Liver (tissue), 9 donors: ENCODE results near the gene LEF1. TPM values are rescaled to one million over a fixed set of nuclear protein-coding genes. Genes with fewer than 3 reads are reported as not detected.

ENCODE experiments used
- DNase-seq: peaks from one replicate; pipeline ENCODE4 v3.0.0-alpha.2; 2017; ENCODE audit warnings: low spot score
- H3K27ac ChIP-seq, 2 donors: one replicate each; pipeline ENCODE4 v1.7.0; 2013; ENCODE audit warnings: inconsistent platforms in 2 of 2, low read length in 2 of 2, control low read depth in 1 of 2, low read depth in 1 of 2, mild to moderate bottlenecking in 1 of 2
- H3K27me3 ChIP-seq, 4 donors: one replicate each; pipeline versions ENCODE4 v1.6.1 to v1.7.0; 2013; ENCODE audit warnings: low read length in 3 of 4, inconsistent platforms in 1 of 4, mild to moderate bottlenecking in 1 of 4, moderate library complexity in 1 of 4; ENCODE audit not compliant: control insufficient read depth in 4 of 4, insufficient read depth in 4 of 4
- H3K36me3 ChIP-seq, 4 donors: one replicate each; pipeline versions ENCODE4 v1.6.1 to v1.7.0; 2013; ENCODE audit warnings: low read length in 3 of 4, mild to moderate bottlenecking in 3 of 4, low read depth in 1 of 4, moderate library complexity in 1 of 4; ENCODE audit not compliant: control insufficient read depth in 4 of 4, insufficient read depth in 3 of 4
- H3K4me1 ChIP-seq, 4 donors: one replicate each; pipeline versions ENCODE4 v1.6.1 to v1.7.0; 2013; ENCODE audit warnings: low read length in 3 of 4, mild to moderate bottlenecking in 3 of 4, moderate library complexity in 1 of 4; ENCODE audit not compliant: control insufficient read depth in 4 of 4, insufficient read depth in 4 of 4
- H3K4me3 ChIP-seq, 3 donors: one replicate each; pipeline versions ENCODE4 v1.6.1 to v1.7.0; 2013; ENCODE audit warnings: low read length in 3 of 3, control low read depth in 1 of 3, low read depth in 1 of 3, mild to moderate bottlenecking in 1 of 3
- H3K9ac ChIP-seq, 2 donors: one replicate each; pipeline ENCODE4 v1.7.0; 2013; ENCODE audit warnings: low read length in 2 of 2, mild to moderate bottlenecking in 2 of 2, moderate library complexity in 2 of 2, control low read depth in 1 of 2, low read depth in 1 of 2
- H3K9me3 ChIP-seq, 4 donors: one replicate each; pipeline versions ENCODE4 v1.6.1 to v1.7.0; 2013; ENCODE audit warnings: low read length in 3 of 4; ENCODE audit not compliant: control insufficient read depth in 4 of 4
- EGR1 ChIP-seq, 2 donors: IDR thresholded peaks; 2 replicates each; pipeline ENCODE4 v1.6.1; 2016 to 2018; ENCODE audit warnings: antibody characterized with exemption in 2 of 2, low read depth in 2 of 2
- FOXA2 ChIP-seq: IDR thresholded peaks from 2 replicates; pipeline ENCODE4 v1.6.1; 2016; ENCODE audit warnings: antibody characterized with exemption
- HNF4G ChIP-seq: IDR thresholded peaks from 2 replicates; pipeline ENCODE4 v1.6.1; 2016; ENCODE audit warnings: antibody characterized with exemption
- JUND ChIP-seq, 2 donors: IDR thresholded peaks; 2 replicates each; pipeline ENCODE4 v1.6.1; 2016; ENCODE audit warnings: antibody characterized with exemption in 2 of 2
- RAD21 ChIP-seq, 2 donors: IDR thresholded peaks; 2 replicates each; pipeline ENCODE4 v1.6.1; 2016; ENCODE audit warnings: antibody characterized with exemption in 2 of 2, mild to moderate bottlenecking in 2 of 2
- RXRA ChIP-seq, 2 donors: IDR thresholded peaks; 2 replicates each; pipeline ENCODE4 v1.6.1; 2017 to 2018; ENCODE audit warnings: antibody characterized with exemption in 2 of 2, mild to moderate bottlenecking in 1 of 2
- TAF1 ChIP-seq: conservative IDR thresholded peaks from 2 replicates; pipeline ENCODE4 v1.6.1; 2016; ENCODE audit warnings: antibody characterized with exemption, mild to moderate bottlenecking
- WGBS: extraction: QIAGEN DNeasy Blood & Tissue Kit; methylation state at CpG from one replicate; pipeline ENCODE4 v1.1.7; 2013; 5-methylcytosine and 5-hydroxymethylcytosine counted together
- polyA plus RNA-seq, 2 donors: library from polyadenylated mRNA; stranded (reverse) in 1 of 2; unstranded in 1 of 2; fragments of 200-250 nt in 1 of 2; fragments of >200 nt in 1 of 2; fragmentation: Nextera tagmentation in 1 of 2; extraction: Ambion mirVana in 1 of 2; gene quantifications; one replicate each; pipeline versions ENCODE4 v1.2.1 to v1.2.3, GENCODE V29; 2013 to 2015
- total RNA-seq, 2 donors: library from RNA; depleted of rRNA; stranded (reverse); fragments of >200 nt; gene quantifications; one replicate each; pipeline ENCODE4 v1.2.3, GENCODE V29; 2014
- TF ChIP-seq, protein P1 (sequence below): IDR thresholded peaks from 2 replicates; pipeline ENCODE4 v1.6.1; 2016; ENCODE audit warnings: antibody characterized with exemption
- TF ChIP-seq, protein P2 (sequence below): IDR thresholded peaks from 2 replicates; pipeline ENCODE4 v1.6.1; 2016; ENCODE audit warnings: antibody characterized with exemption, mild to moderate bottlenecking
- TF ChIP-seq, protein P3 (sequence below): IDR thresholded peaks from 2 replicates; pipeline ENCODE4 v1.6.1; 2016; ENCODE audit warnings: antibody characterized with exemption
- TF ChIP-seq, protein P4 (sequence below): IDR thresholded peaks from 2 replicates; pipeline ENCODE4 v1.6.1; 2016; ENCODE audit warnings: antibody characterized with exemption
- donor health status: healthy.
- donor health status: healthy.
- donor health status: healthy.
- donor health status: healthy.
- donor health status: healthy.

Gene LEF1
- total and polyA plus RNA-seq, 4 donors, result 0.22 to 6.4 (median 0.46) TPM

DNA sequence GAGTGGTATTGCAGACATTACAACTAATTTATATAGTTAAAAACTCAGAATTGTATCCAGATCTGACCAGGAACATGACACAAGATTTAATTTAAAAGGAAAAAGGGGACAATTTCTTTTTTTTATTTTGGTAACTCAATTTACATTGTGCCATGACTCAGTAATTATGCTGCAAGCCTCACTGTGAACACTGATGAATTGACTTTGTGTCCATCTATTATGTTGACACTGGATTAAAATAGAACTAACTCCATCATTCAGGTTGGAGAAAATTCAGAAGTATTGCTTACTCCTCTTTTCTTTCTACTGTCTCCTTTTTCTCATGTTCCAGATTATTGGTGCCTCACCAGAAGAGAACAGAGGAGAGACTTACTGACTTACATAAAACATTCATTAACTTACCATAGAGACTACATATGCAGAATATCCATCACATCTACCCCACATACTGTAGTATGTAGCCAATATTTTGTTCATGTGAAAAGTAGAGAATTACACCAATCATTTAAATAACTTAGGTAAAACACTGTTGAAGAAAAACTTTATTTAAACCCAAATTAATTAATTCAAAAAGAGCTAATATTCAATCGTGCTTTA, 15.8 kb upstream of the LEF1 start:
- Histone ChIP-seq H3K9ac (no peak overlapping the region), H3K9me3 (no peaks in the 10 kb centered on the region), H3K36me3 (no peaks in the 10 kb centered on the region), H3K4me3 (no peak overlapping the region), H3K4me1 (no peaks in the 10 kb centered on the region), H3K27me3 (peaks cover 0 to 6% (median 0%) of the 10 kb centered on the region in 4 donors), H3K27ac (no peak overlapping the region)
- TF ChIP-seq FOXA2, result no peak
- TF ChIP-seq, protein P1, sequence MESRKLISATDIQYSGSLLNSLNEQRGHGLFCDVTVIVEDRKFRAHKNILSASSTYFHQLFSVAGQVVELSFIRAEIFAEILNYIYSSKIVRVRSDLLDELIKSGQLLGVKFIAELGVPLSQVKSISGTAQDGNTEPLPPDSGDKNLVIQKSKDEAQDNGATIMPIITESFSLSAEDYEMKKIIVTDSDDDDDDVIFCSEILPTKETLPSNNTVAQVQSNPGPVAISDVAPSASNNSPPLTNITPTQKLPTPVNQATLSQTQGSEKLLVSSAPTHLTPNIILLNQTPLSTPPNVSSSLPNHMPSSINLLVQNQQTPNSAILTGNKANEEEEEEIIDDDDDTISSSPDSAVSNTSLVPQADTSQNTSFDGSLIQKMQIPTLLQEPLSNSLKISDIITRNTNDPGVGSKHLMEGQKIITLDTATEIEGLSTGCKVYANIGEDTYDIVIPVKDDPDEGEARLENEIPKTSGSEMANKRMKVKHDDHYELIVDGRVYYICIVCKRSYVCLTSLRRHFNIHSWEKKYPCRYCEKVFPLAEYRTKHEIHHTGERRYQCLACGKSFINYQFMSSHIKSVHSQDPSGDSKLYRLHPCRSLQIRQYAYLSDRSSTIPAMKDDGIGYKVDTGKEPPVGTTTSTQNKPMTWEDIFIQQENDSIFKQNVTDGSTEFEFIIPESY, result no peak
- TF ChIP-seq HNF4G, result no peak
- DNase-seq, result no peak
- 86% methylated on average over 1 of the region's 1 CpG for WGBS

DNA sequence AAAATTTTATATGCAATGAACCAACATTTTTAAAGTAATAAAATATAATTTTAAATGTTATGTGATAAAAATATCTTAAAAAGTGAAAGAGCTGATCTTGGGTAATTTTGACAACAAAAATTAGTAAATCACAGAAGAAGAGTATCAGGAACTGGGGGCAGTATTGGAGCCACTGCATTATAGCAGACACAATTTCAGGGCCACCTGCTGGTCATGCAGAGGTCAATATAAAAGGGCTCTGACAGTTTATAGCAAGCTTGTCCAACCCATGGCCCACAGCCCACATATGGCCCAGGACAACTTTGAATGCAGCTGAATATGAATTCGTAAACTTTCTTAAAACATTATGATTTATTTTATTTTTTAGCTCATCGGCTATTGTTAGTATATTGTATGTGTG, 13.0 kb upstream of the LEF1 start:
- TF ChIP-seq HNF4G, result no peak
- TF ChIP-seq RAD21 (IDR thresholded peaks at IDR 0.05), result peak in 1 of 2 donors; percentile 18
- DNase-seq, result no peak
- Histone ChIP-seq H3K4me1 (no peaks in the 10 kb centered on the region), H3K9ac (no peak overlapping the region), H3K27ac (no peak overlapping the region), H3K4me3 (no peak overlapping the region), H3K27me3 (peaks cover 0 to 3% (median 1%) of the 10 kb centered on the region in 4 donors), H3K9me3 (no peaks in the 10 kb centered on the region), H3K36me3 (no peaks in the 10 kb centered on the region)
- 93% methylated on average over 2 of the region's 2 CpGs for WGBS

DNA sequence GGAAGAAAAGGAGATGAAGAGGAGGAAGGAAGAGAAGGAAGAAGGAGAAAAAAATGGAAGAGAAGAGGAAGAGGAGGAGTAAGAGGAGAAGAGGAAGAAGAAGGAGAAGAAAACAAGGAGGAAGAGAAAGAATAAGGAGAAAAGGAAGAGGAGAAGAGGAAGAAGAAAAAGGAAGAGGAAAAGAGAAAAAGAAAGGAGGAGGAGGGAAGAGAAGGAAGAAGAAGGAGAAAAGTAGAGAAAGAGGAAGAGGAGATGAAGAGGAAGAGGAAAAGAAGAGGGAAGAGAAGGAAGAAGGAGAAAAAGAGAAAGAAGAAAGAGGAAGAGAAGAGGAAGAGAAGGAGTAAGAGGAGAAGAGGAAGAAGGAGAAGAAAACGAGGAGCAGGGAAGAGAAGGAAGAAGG, 11.8 kb upstream of the LEF1 start:
- no peak for DNase-seq
- Histone ChIP-seq H3K27me3 (peaks cover 0 to 3% (median 1%) of the 10 kb centered on the region in 4 donors), H3K27ac (no peak overlapping the region), H3K9me3 (no peaks in the 10 kb centered on the region), H3K4me3 (no peak overlapping the region), H3K4me1 (no peaks in the 10 kb centered on the region), H3K9ac (no peak overlapping the region), H3K36me3 (no peaks in the 10 kb centered on the region)
- 38% methylated on average over 1 of the region's 1 CpG for WGBS
- TF ChIP-seq, protein P2, sequence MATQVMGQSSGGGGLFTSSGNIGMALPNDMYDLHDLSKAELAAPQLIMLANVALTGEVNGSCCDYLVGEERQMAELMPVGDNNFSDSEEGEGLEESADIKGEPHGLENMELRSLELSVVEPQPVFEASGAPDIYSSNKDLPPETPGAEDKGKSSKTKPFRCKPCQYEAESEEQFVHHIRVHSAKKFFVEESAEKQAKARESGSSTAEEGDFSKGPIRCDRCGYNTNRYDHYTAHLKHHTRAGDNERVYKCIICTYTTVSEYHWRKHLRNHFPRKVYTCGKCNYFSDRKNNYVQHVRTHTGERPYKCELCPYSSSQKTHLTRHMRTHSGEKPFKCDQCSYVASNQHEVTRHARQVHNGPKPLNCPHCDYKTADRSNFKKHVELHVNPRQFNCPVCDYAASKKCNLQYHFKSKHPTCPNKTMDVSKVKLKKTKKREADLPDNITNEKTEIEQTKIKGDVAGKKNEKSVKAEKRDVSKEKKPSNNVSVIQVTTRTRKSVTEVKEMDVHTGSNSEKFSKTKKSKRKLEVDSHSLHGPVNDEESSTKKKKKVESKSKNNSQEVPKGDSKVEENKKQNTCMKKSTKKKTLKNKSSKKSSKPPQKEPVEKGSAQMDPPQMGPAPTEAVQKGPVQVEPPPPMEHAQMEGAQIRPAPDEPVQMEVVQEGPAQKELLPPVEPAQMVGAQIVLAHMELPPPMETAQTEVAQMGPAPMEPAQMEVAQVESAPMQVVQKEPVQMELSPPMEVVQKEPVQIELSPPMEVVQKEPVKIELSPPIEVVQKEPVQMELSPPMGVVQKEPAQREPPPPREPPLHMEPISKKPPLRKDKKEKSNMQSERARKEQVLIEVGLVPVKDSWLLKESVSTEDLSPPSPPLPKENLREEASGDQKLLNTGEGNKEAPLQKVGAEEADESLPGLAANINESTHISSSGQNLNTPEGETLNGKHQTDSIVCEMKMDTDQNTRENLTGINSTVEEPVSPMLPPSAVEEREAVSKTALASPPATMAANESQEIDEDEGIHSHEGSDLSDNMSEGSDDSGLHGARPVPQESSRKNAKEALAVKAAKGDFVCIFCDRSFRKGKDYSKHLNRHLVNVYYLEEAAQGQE, result no peak
- TF ChIP-seq, protein P1, result no peak
- TF ChIP-seq EGR1 (IDR thresholded peaks at IDR 0.05; ENCODE audit: low read depth in 2 of 2) (no peak), RXRA (IDR thresholded peaks at IDR 0.05) (no peak), JUND (IDR thresholded peaks at IDR 0.05) (no peak), TAF1 (no peak), FOXA2 (no peak)
- TF ChIP-seq, protein P3, sequence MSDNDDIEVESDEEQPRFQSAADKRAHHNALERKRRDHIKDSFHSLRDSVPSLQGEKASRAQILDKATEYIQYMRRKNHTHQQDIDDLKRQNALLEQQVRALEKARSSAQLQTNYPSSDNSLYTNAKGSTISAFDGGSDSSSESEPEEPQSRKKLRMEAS, result no peak
- TF ChIP-seq, protein P4, sequence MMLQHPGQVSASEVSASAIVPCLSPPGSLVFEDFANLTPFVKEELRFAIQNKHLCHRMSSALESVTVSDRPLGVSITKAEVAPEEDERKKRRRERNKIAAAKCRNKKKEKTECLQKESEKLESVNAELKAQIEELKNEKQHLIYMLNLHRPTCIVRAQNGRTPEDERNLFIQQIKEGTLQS, result no peak
